Kidney epithelial cell (primary cell): Measurements from ENCODE around the gene ZC3H8. TPM values are rescaled to one million over a fixed set of nuclear protein-coding genes. Genes with fewer than 3 reads are reported as not detected.

Experiments
- DNase-seq: peaks from one replicate; pipeline ENCODE4 v3.0.0-alpha.2; 2010; ENCODE audit warnings: low read depth
- H3K27me3 ChIP-seq: 2 replicates; pipeline ENCODE4 v1.6.0; 2011; ENCODE audit warnings: low read length; ENCODE audit not compliant: control insufficient read depth, insufficient read depth
- H3K36me3 ChIP-seq: 2 replicates; pipeline ENCODE4 v1.5.1; 2011; ENCODE audit warnings: low read length; ENCODE audit not compliant: control insufficient read depth, insufficient read depth
- H3K4me3 ChIP-seq: 2 replicates; pipeline ENCODE4 v1.5.1; 2011; ENCODE audit warnings: low read depth, mild to moderate bottlenecking, control low read depth, low read length
- total RNA-seq: library from RNA; depleted of rRNA; stranded (reverse); fragments of >200 nt; gene quantifications from 2 replicates; pipeline ENCODE4 v1.2.3, GENCODE V29; 2015
- TF ChIP-seq, protein P1 (sequence below): IDR thresholded peaks from 2 replicates; pipeline ENCODE4 v1.5.1; 2011; ENCODE audit warnings: mild to moderate bottlenecking, moderate library complexity, low read length, control low read depth, inconsistent platforms; ENCODE audit not compliant: insufficient read depth, poor library complexity, severe bottlenecking

ZC3H8 gene
- total RNA-seq, 1 donor from 2014 or later, result 47.5 TPM

DNA sequence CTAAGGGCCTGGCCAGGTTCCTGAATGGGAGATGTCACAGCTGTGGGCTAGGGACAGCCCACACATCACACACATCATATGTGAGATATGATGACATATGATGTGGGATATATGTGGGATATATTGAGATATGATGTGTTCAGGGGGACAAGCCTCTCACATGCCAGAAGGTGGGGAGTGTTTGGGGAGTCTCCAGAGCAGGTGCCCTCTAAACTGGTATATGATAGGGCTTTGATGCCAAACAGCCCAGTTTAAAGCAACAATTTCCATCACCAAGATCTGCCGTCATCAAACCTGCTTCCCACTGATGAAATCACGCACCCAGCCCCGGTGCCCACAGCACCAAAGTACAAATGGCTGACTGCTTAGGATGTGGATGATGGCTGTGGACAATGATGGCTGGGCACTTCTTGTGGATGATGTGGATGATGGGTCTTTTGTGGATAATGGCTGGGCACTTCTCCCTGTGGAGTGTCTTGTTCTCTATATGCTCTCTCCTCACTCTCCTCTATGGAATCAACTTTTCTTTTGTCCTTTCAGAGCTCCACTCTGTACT is 65.8 kb downstream of the ZC3H8 start:
- no peak for DNase-seq
- Histone ChIP-seq H3K4me3 (no peak overlapping the region), H3K36me3 (no peaks in the 10 kb centered on the region), H3K27me3 (no peaks in the 10 kb centered on the region)
- TF ChIP-seq, protein P1, sequence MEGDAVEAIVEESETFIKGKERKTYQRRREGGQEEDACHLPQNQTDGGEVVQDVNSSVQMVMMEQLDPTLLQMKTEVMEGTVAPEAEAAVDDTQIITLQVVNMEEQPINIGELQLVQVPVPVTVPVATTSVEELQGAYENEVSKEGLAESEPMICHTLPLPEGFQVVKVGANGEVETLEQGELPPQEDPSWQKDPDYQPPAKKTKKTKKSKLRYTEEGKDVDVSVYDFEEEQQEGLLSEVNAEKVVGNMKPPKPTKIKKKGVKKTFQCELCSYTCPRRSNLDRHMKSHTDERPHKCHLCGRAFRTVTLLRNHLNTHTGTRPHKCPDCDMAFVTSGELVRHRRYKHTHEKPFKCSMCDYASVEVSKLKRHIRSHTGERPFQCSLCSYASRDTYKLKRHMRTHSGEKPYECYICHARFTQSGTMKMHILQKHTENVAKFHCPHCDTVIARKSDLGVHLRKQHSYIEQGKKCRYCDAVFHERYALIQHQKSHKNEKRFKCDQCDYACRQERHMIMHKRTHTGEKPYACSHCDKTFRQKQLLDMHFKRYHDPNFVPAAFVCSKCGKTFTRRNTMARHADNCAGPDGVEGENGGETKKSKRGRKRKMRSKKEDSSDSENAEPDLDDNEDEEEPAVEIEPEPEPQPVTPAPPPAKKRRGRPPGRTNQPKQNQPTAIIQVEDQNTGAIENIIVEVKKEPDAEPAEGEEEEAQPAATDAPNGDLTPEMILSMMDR, result no peak

DNA sequence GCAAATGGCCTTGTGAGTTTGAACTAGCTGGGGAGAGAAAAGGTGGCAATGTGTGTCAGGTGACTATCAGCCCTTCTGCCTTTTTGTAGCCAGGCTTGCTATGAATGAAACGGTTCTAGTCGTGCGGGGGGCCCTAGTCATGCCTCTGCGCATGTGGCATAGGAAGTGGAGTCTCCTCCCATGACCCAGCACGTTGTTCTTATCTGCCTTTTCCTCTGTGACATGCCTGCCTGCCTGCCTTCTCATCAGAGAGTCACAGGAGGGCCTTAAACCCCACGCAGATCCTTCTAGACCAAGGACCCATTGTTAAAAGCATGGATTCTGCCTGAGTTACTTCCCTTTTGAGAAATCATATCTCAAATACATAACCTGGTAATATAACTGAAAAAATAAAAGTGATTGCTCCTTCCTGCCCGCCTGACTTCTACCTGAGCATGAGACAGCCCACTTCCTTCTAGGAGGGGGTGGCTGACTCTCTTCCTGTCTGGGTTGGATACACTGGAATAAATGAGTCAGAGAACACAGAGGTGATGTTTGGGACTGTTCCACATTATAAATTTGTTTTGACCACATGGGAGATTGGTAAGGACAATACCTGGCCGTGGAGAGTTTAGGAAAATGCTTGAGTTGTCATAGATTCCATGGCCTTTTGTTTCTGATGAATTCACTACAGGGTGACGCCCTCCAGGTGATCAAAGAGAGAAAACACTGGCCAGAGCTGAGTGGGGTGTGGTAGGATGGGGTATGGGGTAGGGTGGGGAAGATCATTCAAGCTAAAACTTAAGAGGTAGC is 66.8 kb downstream of the ZC3H8 start:
- Histone ChIP-seq H3K27me3 (no peaks in the 10 kb centered on the region), H3K36me3 (no peaks in the 10 kb centered on the region), H3K4me3 (no peak overlapping the region)
- DNase-seq, result peak; percentile 18
- TF ChIP-seq, protein P1, result no peak

DNA sequence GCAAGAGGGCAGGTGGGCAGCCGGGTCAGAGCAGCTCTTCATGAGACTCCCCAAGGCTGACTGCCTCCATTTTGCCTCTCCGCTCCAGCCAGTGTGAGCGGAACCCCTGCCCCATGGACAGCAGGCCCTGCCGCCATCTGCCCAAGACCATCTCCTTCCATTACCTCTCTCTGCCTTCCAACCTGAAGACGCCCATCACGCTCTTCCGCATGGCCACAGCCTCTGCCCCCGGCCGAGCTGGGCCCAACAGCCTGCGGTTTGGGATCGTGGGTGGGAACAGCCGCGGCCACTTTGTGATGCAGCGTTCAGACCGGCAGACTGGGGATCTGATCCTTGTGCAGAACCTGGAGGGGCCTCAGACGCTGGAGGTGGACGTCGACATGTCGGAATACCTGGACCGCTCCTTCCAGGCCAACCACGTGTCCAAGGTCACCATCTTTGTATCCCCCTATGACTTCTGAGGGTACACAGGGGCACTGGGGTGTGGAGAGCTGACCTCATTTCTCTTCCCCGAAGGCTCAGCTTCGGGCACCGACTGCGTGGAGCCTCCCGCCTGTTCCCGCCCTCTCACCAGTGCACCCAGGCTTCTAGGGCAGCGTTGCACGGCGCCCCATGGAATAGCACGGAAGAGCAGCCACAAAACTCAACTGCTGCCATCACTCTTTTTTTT is 67.7 kb downstream of the ZC3H8 start:
- H3K36me3 ChIP-seq, result no peaks in the 10 kb centered on the region
- DNase-seq, result no peak
- H3K4me3 ChIP-seq, result no peak overlapping the region
- H3K27me3 ChIP-seq, result peaks cover 3% of the 10 kb centered on the region
- TF ChIP-seq, protein P1, result no peak

DNA sequence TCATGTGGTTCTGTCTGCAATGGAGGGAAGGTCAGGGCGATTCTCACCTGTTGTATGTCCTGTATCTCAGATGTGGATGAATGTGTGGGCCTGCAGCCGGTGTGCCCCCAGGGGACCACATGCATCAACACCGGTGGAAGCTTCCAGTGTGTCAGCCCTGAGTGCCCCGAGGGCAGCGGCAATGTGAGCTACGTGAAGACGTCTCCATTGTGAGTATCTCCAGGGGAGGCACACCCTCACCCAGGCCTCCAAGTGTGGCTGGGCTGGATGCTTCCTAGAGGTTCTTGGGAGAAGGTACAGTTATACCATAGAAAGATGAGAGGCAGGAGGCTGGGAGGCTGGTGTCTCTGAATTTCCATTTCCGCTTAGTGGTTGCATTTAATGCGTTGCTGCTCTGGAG is 69.7 kb downstream of the ZC3H8 start:
- Histone ChIP-seq H3K4me3 (no peak overlapping the region), H3K27me3 (peaks cover 13% of the 10 kb centered on the region), H3K36me3 (no peaks in the 10 kb centered on the region)
- TF ChIP-seq, protein P1, result no peak
- no peak for DNase-seq

DNA sequence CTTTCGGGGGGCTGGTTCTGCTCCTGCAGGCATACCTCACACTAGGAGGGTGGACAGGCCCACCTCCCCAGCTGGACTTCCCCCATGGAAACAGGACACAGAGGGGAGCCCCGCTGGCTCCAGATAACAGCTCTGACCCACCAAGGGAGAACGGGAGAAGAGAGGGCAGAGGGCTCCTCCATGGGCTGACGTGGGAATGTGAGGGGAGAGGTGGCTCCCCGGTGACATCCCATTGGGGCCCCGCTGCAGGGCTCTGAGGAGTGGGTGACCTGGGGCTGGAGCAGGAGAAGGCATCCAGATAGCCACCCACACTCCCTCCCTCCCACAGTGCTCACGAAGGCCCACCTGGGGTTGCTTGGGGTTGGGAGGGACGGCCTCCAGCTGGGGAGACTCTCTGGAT is 70.7 kb downstream of the ZC3H8 start:
- H3K4me3 ChIP-seq, result no peak overlapping the region
- TF ChIP-seq, protein P1, result no peak
- no peak for DNase-seq
- peaks cover 13% of the 10 kb centered on the region for H3K27me3 ChIP-seq
- H3K36me3 ChIP-seq, result no peaks in the 10 kb centered on the region
